Breast epithelium (tissue), 3 donors: ENCODE results near the gene KPNA4.

Experiments
- CTCF ChIP-seq, 3 donors: fragments of 450-650 bp; IDR thresholded peaks; one replicate each; pipeline ENCODE4 v1.5.1; 2016 to 2017; ENCODE audit warnings: antibody characterized with exemption in 3 of 3, mild to moderate bottlenecking in 3 of 3, moderate library complexity in 3 of 3
- POLR2A ChIP-seq: fragments of 450-650 bp; IDR thresholded peaks from one replicate; pipeline ENCODE4 v1.6.1; 2016; ENCODE audit warnings: antibody characterized with exemption, mild to moderate bottlenecking, moderate library complexity
- POLR2AphosphoS5 ChIP-seq, 3 donors: sonication (generic); formaldehyde crosslinking; IDR thresholded peaks; one replicate each; pipeline ENCODE4 v1.6.1; 2017; ENCODE audit warnings: antibody characterized with exemption in 3 of 3

DNA sequence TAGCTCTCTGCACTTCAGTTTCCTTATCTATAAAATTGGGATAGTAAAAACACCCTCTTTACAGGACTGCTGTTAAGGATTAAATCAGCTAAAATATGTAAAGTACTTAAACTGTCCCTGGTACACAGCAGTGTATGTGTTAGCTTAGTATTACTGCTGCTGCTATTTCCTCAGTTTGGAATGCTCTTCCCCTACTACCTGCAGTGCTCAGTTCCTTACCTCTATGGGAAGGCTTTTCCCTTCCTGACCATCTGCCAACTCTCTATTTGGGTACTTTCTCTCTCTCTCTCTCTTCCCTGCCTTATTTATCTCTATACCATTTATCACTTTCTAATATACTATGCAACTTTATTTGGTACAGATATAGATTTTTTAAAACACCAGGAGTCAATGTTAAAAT lies 26.5 kb downstream of the KPNA4 start:
- TF ChIP-seq POLR2A (no peak), CTCF (IDR thresholded peaks at IDR 0.05) (no peak), POLR2AphosphoS5 (IDR thresholded peaks at IDR 0.05) (no peak)
